Endothelial cell of umbilical vein (primary cell): ENCODE results near the gene TIMM21.

Experiments
- CTCF ChIP-seq, 2 donors: IDR thresholded peaks; 1 replicate in 1 of 2; 2 replicates in 1 of 2; pipeline ENCODE4 v1.5.1; 2011; ENCODE audit warnings: low read length in 2 of 2, mild to moderate bottlenecking in 2 of 2, moderate library complexity in 2 of 2, control low read depth in 1 of 2, inconsistent platforms in 1 of 2, low read depth in 1 of 2; ENCODE audit not compliant: insufficient read depth in 1 of 2; ENCODE audit errors: extremely low read depth in 1 of 2
- EZH2 ChIP-seq: IDR thresholded peaks from 2 replicates; pipeline ENCODE4 v1.6.1; 2012; ENCODE audit warnings: borderline replicate concordance, low read depth, mild to moderate bottlenecking, moderate library complexity, low read length, inconsistent platforms; ENCODE audit not compliant: severe bottlenecking
- FOS ChIP-seq: IDR thresholded peaks from 2 replicates; pipeline ENCODE4 v1.6.1; 2011; ENCODE audit warnings: mild to moderate bottlenecking, low read length, moderate library complexity, borderline replicate concordance; ENCODE audit not compliant: insufficient read depth
- GATA2 ChIP-seq: IDR thresholded peaks from 2 replicates; pipeline ENCODE4 v1.7.0; 2011; ENCODE audit warnings: low read depth, mild to moderate bottlenecking, moderate library complexity, mixed read lengths, low read length; ENCODE audit not compliant: insufficient read length, insufficient read depth
- MYC ChIP-seq: IDR thresholded peaks from one replicate; pipeline ENCODE4 v1.6.1; 2011; ENCODE audit warnings: mild to moderate bottlenecking, low read depth, low read length
- POLR2A ChIP-seq: IDR thresholded peaks from 2 replicates; pipeline ENCODE4 v1.6.1; 2012; ENCODE audit warnings: low read depth, mild to moderate bottlenecking, control low read depth, low read length
- POLR2AphosphoS5 ChIP-seq: IDR thresholded peaks from 2 replicates; pipeline ENCODE4 v1.6.1; 2012; ENCODE audit warnings: low read depth, mild to moderate bottlenecking, control low read depth, low read length, moderate library complexity; ENCODE audit not compliant: insufficient read depth

- TF ChIP-seq MYC (no peak), GATA2 (no peak), FOS (no peak), CTCF (IDR thresholded peaks at IDR 0.05; ENCODE audit: extremely low read depth in 1 of 2, insufficient read depth in 1 of 2, low read depth in 1 of 2, low read length in 2 of 2) (no peak), EZH2 (no peak), POLR2A (no peak), POLR2AphosphoS5 (no peak)
Observed at GRCh38 chr18:74190086-74190485, 41.8 kb downstream of the TIMM21 start.
